Left lung (tissue), 10 donors: ENCODE results near the gene DGKD. TPM values are rescaled to one million over a fixed set of nuclear protein-coding genes. Genes with fewer than 3 reads are reported as not detected.
A peak's percentile ranks its signal among the peaks of the same experiment; 100 is the strongest.

Experiments used
- ATAC-seq: fragments of 200-7000 bp; cut with Tn5 transposase; one replicate; pipeline ENCODE4 v1.9.1; 2020; ENCODE audit warnings: moderate library complexity
- DNase-seq, 4 donors: peaks; one replicate each; pipeline ENCODE4 v3.0.0-alpha.2; 2013 to 2020
- H3K27ac ChIP-seq, 2 donors: fragments of 200-600 bp; sonication (generic) in 1 of 2; one replicate each; pipeline versions ENCODE4 v1.5.0 to v1.8.0; 2020 to 2021
- H3K27me3 ChIP-seq, 2 donors: fragments of 200-600 bp; sonication (generic) in 1 of 2; one replicate each; pipeline versions ENCODE4 v1.5.0 to v1.8.0; 2020 to 2021
- H3K36me3 ChIP-seq, 2 donors: fragments of 200-600 bp; sonication (generic) in 1 of 2; one replicate each; pipeline versions ENCODE4 v1.5.0 to v1.8.0; 2020 to 2021
- H3K4me1 ChIP-seq, 2 donors: fragments of 200-600 bp; one replicate each; pipeline ENCODE4 v1.8.0; 2021
- H3K4me3 ChIP-seq, 2 donors: fragments of 200-600 bp; sonication (generic) in 1 of 2; one replicate each; pipeline versions ENCODE4 v1.5.0 to v1.8.0; 2020 to 2021; ENCODE audit warnings: mild to moderate bottlenecking in 1 of 2
- H3K9me3 ChIP-seq, 2 donors: fragments of 200-600 bp; sonication (generic) in 1 of 2; one replicate each; pipeline versions ENCODE4 v1.5.0 to v1.8.0; 2020 to 2021
- intact Hi-C, 2 donors: fragments of 100-400 bp; cut with DNase I; formaldehyde crosslinking; loops; one replicate each; pipeline versions ENCODE4 v1.11.2 to v1.14.2; 2022
- polyA plus RNA-seq, 6 donors: library from polyadenylated mRNA; unstranded; fragments of 120-200 nt; gene quantifications; one replicate each; pipeline ENCODE4 v1.2.1, GENCODE V29; 2013; ENCODE audit not compliant: insufficient read length in 6 of 6
- total RNA-seq, 2 donors: library from RNA; stranded (reverse); fragmentation: NEBNext Ultra II Directional; extraction: Animal tissue kit (Norgen Biotek cat#: 25700); gene quantifications; one replicate each; pipeline ENCODE4 v1.2.1, GENCODE V29; 2021
- TF ChIP-seq, protein P1 (sequence below), 2 donors: fragments of 200-600 bp; sonication (generic) in 1 of 2; IDR thresholded peaks; one replicate each; pipeline versions ENCODE4 v1.5.0 to v1.8.0; 2021; ENCODE audit warnings: antibody characterized with exemption in 2 of 2
- donor health status: DM: no; HTN: yes; CAD: no.
- donor health status: DM: no; HTN: no; CAD: no.

Gene DGKD
- total and polyA plus RNA-seq, 8 donors = 22.9 to 98.0 (median 32.6) TPM

DNA sequence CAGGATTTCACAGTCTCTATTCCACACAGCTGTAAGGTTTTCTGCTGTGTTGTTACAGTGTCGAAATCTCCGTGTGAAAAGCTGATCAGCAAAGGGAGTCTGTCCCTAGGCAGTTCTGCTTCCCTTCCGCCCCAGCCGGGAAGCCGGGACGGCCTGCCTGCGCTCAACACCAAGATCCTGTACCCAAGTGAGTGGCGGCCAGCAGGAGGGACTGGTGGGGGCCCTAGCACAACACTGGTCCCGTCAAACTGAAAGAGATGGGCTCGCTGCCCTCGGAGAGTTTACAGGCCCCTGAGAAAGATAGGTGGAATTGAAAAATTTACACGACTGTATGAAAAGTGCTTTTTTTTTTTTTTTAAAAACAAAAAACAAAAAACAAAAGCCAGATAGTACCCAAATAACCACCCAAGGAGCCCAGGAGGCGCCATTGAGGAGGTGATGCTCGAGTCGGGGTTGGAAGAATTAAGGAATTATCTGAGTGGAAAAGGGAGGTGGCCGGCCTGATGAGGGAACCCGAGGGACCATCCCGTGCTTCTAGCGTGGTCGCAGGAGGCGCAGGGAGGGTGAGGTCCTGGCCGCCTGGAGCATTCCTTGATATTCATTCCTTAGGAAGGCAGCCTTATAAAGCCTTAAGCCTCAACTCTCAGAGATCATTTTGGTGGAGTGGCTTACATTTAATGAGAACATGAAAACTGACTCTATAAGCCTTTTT, 96.7 kb downstream of the DGKD start:
- Histone ChIP-seq H3K27me3 (no peaks in the 10 kb centered on the region), H3K4me1 (no peaks in the 10 kb centered on the region), H3K27ac (no peak overlapping the region), H3K9me3 (no peaks in the 10 kb centered on the region), H3K4me3 (no peak overlapping the region), H3K36me3 (peaks cover 0 to 100% of the 10 kb centered on the region in 2 donors)
- intact Hi-C loops = no loop called here
- DNase-seq = peak in 1 of 4 donors; percentile 27
- TF ChIP-seq, protein P1, sequence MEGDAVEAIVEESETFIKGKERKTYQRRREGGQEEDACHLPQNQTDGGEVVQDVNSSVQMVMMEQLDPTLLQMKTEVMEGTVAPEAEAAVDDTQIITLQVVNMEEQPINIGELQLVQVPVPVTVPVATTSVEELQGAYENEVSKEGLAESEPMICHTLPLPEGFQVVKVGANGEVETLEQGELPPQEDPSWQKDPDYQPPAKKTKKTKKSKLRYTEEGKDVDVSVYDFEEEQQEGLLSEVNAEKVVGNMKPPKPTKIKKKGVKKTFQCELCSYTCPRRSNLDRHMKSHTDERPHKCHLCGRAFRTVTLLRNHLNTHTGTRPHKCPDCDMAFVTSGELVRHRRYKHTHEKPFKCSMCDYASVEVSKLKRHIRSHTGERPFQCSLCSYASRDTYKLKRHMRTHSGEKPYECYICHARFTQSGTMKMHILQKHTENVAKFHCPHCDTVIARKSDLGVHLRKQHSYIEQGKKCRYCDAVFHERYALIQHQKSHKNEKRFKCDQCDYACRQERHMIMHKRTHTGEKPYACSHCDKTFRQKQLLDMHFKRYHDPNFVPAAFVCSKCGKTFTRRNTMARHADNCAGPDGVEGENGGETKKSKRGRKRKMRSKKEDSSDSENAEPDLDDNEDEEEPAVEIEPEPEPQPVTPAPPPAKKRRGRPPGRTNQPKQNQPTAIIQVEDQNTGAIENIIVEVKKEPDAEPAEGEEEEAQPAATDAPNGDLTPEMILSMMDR (IDR thresholded peaks at IDR 0.05) = no peak
- ATAC-seq = no peak

DNA sequence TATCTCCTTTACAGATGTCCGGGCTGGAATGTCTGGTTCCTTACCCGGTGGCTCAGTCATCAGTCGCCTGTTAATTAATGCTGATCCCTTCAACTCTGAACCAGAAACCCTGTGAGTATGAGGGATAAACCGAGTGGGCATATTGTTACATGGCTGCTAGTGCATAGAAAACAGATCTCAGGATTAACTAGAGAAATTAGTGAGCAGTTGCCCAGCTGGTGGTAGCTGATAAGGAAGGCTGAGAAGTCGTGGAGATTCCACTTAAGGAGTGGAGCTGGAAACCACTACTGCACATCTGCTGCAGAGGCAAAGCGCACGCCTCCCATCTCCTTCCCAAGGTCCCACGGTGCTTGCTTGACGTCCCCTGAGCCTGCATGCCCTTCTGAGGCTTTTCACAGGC, 97.7 kb downstream of the DGKD start:
- no peak for ATAC-seq

DNA sequence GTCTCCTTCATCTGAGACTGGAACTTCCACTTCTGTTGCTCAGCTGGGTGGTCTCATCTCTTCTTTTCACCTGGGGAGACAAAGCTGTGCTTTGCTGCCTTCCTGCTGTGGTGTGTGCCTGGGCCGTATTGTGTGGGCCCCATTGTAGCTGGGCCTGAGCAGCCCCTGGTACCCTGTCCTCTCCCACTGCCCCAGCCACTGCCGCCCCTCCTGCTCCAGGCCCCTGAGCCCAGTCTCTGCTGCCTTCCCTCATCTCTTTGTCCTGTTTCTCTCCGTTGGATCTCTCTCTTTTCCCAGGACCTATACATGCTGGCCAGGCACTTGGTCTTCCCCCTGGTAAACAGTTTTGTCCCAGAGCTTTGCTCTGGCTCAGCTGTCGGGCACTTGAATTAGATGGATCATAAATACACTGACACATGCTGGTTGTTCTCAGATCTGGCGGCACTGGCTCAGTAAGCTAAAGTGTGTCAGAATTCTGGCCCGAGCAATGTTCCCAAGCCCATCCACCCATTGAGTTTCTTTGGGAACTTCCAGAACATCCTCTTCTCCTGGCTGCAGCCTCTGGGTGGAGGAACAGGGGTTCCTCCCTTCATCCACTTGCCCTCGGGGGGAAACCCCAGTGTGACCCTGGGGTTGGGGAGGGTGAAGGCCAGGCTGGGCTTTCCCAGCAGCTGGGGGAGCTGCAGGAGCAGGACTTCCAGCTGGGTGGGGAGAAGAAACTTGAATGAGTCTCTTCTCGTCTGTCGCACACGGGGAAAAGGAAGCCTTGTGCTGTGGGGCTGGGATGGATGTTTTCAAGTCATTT, 99.0 kb downstream of the DGKD start:
- TF ChIP-seq, protein P1 (IDR thresholded peaks at IDR 0.05) = no peak

More for the DNA sequence above, 97.7 kb downstream of the DGKD start:
- Histone ChIP-seq H3K27ac (no peak overlapping the region), H3K27me3 (no peaks in the 10 kb centered on the region), H3K4me3 (no peak overlapping the region), H3K36me3 (peaks cover 0 to 100% of the 10 kb centered on the region in 2 donors), H3K9me3 (no peaks in the 10 kb centered on the region), H3K4me1 (no peaks in the 10 kb centered on the region)
- TF ChIP-seq, protein P1 (IDR thresholded peaks at IDR 0.05) = no peak
- intact Hi-C loops = no loop called here
- DNase-seq = no peak

DNA sequence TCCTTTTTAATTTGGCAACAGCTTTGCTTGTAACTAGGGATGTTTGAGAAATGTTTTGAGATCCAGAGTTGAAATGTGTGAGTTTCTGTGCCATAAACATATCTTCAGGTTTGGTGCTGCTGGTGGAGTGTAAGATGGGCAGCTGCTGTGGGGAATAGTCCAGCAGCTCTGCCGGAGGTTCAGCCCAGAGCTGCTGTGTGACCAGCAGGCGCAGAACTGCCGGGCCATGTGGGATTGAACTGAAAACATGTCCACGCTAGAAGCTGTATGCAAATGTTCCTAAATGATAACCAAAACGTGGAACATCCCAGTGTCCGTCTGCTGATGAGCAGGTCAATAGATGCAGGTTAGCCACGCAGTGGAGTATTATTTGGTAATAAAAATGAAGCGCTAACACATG, 99.6 kb downstream of the DGKD start:
- Histone ChIP-seq H3K9me3 (no peaks in the 10 kb centered on the region), H3K4me3 (no peak overlapping the region), H3K27me3 (no peaks in the 10 kb centered on the region), H3K27ac (no peak overlapping the region), H3K36me3 (peaks cover 0 to 100% of the 10 kb centered on the region in 2 donors), H3K4me1 (no peaks in the 10 kb centered on the region)
- no peak for ATAC-seq
- peak in 1 of 4 donors; percentile 45 for DNase-seq
- intact Hi-C loops = no loop called here
- TF ChIP-seq, protein P1 (IDR thresholded peaks at IDR 0.05) = no peak

More for the DNA sequence above, 99.0 kb downstream of the DGKD start:
- Histone ChIP-seq H3K4me1 (no peaks in the 10 kb centered on the region), H3K36me3 (peaks cover 0 to 100% of the 10 kb centered on the region in 2 donors), H3K9me3 (no peaks in the 10 kb centered on the region), H3K27me3 (no peaks in the 10 kb centered on the region), H3K4me3 (no peak overlapping the region), H3K27ac (no peak overlapping the region)
- intact Hi-C loops = no loop called here
- ATAC-seq (no peak), DNase-seq (peak in 2 of 4 donors; percentile 24)

DNA sequence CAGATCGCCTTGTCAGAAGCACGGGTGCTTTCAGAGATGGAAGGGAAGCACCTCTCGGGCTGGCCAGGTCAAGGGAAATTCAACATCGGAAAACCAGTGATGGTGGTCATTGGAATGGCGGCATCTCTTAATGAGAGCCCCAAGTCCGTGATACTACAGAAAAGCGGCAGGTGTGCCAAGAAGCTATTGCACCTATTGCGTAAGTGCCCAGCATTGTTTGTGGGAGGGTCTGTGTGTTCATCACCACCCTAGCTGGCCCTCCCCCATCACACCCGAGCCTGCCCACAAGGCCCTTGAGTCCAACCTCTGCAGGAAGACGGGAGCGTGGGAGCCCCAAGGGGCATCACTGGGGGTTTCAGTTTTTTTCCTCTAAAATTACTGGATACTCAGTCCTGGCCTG, 100.7 kb downstream of the DGKD start:
- Histone ChIP-seq H3K36me3 (peaks cover 0 to 100% of the 10 kb centered on the region in 2 donors), H3K9me3 (no peaks in the 10 kb centered on the region), H3K27me3 (no peaks in the 10 kb centered on the region), H3K27ac (no peak overlapping the region), H3K4me1 (no peaks in the 10 kb centered on the region), H3K4me3 (no peak overlapping the region)
- intact Hi-C loops = no loop called here
- DNase-seq (peak in 2 of 4 donors; percentile 30 to 41), ATAC-seq (no peak)
- TF ChIP-seq, protein P1 (IDR thresholded peaks at IDR 0.05) = no peak
